A673 (cell line): Measurements from ENCODE around the gene NCCRP1.
"Not testable (repeated sequence)": the region's sequence is repeated elsewhere in the genome, so short reads cannot be mapped to it uniquely, and the experiment has no call there.

Source experiments
- EZH2 ChIP-seq: fragments of 200-600 bp; sonication (generic); IDR thresholded peaks from 2 replicates; pipeline ENCODE4 v1.6.1; 2017; ENCODE audit warnings: borderline replicate concordance, low read depth, mild to moderate bottlenecking, mixed read lengths, antibody characterized with exemption, low read length; ENCODE audit not compliant: poor library complexity, severe bottlenecking
- TF ChIP-seq, protein P1 (sequence below): fragments of 300-800, 200-600 bp; sonication (generic); conservative IDR thresholded peaks from 2 replicates; pipeline ENCODE4 v1.5.1; 2017; ENCODE audit warnings: low read depth, mild to moderate bottlenecking, antibody characterized with exemption, low read length, moderate library complexity, mixed read lengths

DNA sequence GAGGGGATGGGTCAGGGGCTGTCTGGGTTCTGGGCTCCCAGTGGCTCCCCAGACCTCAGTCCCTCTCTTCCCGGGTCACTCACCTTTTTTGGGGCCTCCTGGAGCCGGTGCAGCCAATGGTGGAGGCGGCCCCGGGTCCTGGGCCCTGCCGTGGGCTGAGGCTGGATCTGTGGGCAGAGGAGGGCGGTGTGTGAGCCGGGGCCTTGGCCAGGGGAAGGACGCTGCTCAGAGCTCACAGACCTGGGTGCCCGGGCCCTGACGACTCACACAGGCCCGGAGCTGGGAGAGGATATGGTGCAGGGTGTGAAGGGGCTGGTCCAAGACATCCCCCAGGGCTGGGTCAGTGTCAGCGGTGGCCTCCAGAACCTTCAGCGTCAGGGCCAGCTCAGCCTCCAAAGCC lies 47.0 kb downstream of the NCCRP1 start:
- not testable (repeated sequence) for TF ChIP-seq EZH2
- TF ChIP-seq, protein P1, sequence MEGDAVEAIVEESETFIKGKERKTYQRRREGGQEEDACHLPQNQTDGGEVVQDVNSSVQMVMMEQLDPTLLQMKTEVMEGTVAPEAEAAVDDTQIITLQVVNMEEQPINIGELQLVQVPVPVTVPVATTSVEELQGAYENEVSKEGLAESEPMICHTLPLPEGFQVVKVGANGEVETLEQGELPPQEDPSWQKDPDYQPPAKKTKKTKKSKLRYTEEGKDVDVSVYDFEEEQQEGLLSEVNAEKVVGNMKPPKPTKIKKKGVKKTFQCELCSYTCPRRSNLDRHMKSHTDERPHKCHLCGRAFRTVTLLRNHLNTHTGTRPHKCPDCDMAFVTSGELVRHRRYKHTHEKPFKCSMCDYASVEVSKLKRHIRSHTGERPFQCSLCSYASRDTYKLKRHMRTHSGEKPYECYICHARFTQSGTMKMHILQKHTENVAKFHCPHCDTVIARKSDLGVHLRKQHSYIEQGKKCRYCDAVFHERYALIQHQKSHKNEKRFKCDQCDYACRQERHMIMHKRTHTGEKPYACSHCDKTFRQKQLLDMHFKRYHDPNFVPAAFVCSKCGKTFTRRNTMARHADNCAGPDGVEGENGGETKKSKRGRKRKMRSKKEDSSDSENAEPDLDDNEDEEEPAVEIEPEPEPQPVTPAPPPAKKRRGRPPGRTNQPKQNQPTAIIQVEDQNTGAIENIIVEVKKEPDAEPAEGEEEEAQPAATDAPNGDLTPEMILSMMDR: not testable (repeated sequence)
